HG02885 (cell line): ENCODE data around the gene IDH3B.
"Not testable (repeated sequence)": the region's sequence is repeated elsewhere in the genome, so short reads cannot be mapped to it uniquely, and the experiment has no call there.

Experiments
- ATAC-seq: cut with Tn5 transposase; IDR thresholded peaks from one replicate; pipeline ENCODE4 v1.9.1; 2021; ENCODE audit warnings: mild to moderate bottlenecking; ENCODE audit not compliant: unreplicated experiment, poor library complexity

IDH3B gene

GRCh38 chr20:2695206-2695983, 31.4 kb upstream of the IDH3B start:
- no peak for ATAC-seq

- ATAC-seq, result no peak
Measured at GRCh38 chr20:2694519-2694918, 30.5 kb upstream of the IDH3B start.

GRCh38 chr20:2694008-2694471, 30.0 kb upstream of the IDH3B start:
- ATAC-seq, result no peak

- ATAC-seq, result no peak
Measured at GRCh38 chr20:2693286-2694007, 29.4 kb upstream of the IDH3B start.

GRCh38 chr20:2692886-2693285, 28.9 kb upstream of the IDH3B start:
- ATAC-seq, result no peak

- ATAC-seq, result no peak
Measured at GRCh38 chr20:2692036-2692885, 28.2 kb upstream of the IDH3B start, which contains the start of gene EBF4. Gene EBF4, plus strand, starts transcription at chr20:2692780. Its CDS starts 866 bp downstream, at chr20:2693646.

GRCh38 chr20:2691663-2692035, 27.6 kb upstream of the IDH3B start:
- no peak for ATAC-seq

GRCh38 chr20:2691127-2691526, 27.1 kb upstream of the IDH3B start:
- no peak for ATAC-seq

- ATAC-seq, result no peak
Measured at GRCh38 chr20:2690718-2691117, 26.7 kb upstream of the IDH3B start.

GRCh38 chr20:2690213-2690612, 26.2 kb upstream of the IDH3B start:
- ATAC-seq, result no peak

GRCh38 chr20:2688041-2688591, 24.1 kb upstream of the IDH3B start:
- ATAC-seq, result no peak

- ATAC-seq, result no peak
Measured at GRCh38 chr20:2687514-2687913, 23.5 kb upstream of the IDH3B start.

GRCh38 chr20:2684817-2685216, 20.8 kb upstream of the IDH3B start:
- ATAC-seq, result not testable (repeated sequence)

GRCh38 chr20:2682040-2682439, 18.0 kb upstream of the IDH3B start:
- not testable (repeated sequence) for ATAC-seq

- no peak for ATAC-seq
Measured at GRCh38 chr20:2680046-2680445, 16.0 kb upstream of the IDH3B start.

GRCh38 chr20:2673453-2673852, 9.4 kb upstream of the IDH3B start:
- ATAC-seq, result no peak

- ATAC-seq, result no peak
Measured at GRCh38 chr20:2672446-2672845, 8.4 kb upstream of the IDH3B start.

- ATAC-seq, result no peak
Measured at GRCh38 chr20:2671977-2672376, 8.0 kb upstream of the IDH3B start.

GRCh38 chr20:2663364-2663886, 591 bp downstream of the IDH3B start:
- no peak for ATAC-seq

GRCh38 chr20:2659547-2659946, 4.5 kb downstream of the IDH3B start:
- ATAC-seq, result no peak
